GM10266 (cell line): Measurements from ENCODE around the gene MRPL55.

Experiments
- DNase-seq: peaks from one replicate; pipeline ENCODE4 v3.0.0; 2012; ENCODE audit errors: extremely low spot score
- TF ChIP-seq, protein P1 (sequence below): IDR thresholded peaks from 2 replicates; pipeline ENCODE4 v1.5.1; 2012; ENCODE audit warnings: mild to moderate bottlenecking, low read depth; ENCODE audit not compliant: control insufficient read depth, insufficient read depth; ENCODE audit errors: missing control alignments

MRPL55 gene

DNA sequence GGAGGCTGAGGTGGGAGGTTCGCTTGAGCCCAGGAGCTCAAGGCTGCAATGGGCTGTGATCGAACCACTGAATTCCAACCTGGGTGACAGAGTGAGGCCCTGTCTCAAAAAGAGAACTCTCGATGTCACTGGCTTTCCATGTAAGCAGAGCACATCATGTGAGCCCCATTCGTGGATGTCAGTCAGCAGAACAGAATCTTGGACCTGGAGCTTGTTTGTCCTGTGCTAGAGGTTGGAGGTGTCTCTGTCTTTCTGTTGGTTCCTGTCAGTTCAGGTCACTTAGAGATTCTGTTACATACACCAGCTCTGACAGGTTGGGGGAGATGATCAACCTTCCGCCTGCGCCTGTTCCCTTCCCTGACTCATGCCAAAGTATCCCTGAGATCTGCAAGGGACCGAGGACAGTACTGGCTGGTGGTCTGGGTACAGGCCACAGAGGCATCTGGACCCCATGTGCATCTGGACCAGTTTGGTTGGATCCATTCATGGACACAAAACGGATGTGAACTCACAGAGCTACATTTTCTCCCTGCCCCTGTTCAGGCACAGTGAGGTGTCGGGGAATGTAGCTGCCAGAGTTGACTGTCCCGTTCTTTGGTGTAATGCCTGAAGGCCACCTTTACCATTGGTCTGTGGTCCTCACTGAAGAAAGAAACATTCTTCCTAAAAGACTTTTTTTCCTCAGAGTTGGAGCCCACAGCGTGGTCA, 16.6 kb downstream of the MRPL55 start:
- TF ChIP-seq, protein P1, sequence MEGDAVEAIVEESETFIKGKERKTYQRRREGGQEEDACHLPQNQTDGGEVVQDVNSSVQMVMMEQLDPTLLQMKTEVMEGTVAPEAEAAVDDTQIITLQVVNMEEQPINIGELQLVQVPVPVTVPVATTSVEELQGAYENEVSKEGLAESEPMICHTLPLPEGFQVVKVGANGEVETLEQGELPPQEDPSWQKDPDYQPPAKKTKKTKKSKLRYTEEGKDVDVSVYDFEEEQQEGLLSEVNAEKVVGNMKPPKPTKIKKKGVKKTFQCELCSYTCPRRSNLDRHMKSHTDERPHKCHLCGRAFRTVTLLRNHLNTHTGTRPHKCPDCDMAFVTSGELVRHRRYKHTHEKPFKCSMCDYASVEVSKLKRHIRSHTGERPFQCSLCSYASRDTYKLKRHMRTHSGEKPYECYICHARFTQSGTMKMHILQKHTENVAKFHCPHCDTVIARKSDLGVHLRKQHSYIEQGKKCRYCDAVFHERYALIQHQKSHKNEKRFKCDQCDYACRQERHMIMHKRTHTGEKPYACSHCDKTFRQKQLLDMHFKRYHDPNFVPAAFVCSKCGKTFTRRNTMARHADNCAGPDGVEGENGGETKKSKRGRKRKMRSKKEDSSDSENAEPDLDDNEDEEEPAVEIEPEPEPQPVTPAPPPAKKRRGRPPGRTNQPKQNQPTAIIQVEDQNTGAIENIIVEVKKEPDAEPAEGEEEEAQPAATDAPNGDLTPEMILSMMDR, result no peak
- DNase-seq, result no peak

DNA sequence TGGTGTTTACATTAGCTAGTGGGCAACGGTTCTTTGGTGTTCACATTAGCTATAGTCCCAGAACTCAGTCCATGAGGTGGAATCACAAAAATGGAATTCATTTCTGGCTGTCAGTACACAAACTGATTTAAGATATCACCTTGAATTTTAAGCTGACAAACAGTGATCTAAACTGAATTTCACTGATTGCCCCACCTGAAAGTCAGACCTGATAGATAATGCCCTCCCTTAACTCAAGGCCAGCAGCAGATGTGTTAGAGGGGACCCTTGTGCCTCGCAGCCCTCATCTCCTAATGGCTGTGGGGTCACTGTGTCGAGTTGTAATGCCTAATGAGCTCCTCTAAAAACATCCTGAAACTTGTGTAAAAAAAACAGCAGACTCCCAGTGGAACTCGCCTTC, 18.0 kb downstream of the MRPL55 start:
- no peak for DNase-seq
- TF ChIP-seq, protein P1, result no peak

DNA sequence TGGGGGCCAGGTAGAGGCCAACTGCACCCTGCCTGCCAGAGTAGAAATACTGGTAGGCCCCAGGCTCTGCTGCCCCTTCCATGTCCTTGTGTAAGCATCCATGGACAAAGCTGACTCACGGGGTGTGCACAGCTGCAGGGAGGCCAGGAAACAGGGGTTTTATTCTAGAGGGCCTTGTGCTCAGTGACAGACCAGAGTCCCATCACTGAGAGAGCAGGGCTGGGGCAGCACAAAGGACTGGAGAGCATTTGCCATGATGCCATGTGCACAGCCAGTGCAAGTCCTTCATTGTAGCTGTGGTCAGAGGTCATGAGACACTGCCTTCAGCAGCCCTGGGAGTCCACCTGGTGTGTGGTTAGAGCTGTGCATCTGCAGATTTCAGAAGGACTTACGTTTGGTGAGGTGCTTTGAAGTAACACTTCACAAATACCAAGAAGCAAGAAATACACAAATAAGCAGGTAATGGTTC, 18.5 kb downstream of the MRPL55 start:
- no peak for DNase-seq

DNA sequence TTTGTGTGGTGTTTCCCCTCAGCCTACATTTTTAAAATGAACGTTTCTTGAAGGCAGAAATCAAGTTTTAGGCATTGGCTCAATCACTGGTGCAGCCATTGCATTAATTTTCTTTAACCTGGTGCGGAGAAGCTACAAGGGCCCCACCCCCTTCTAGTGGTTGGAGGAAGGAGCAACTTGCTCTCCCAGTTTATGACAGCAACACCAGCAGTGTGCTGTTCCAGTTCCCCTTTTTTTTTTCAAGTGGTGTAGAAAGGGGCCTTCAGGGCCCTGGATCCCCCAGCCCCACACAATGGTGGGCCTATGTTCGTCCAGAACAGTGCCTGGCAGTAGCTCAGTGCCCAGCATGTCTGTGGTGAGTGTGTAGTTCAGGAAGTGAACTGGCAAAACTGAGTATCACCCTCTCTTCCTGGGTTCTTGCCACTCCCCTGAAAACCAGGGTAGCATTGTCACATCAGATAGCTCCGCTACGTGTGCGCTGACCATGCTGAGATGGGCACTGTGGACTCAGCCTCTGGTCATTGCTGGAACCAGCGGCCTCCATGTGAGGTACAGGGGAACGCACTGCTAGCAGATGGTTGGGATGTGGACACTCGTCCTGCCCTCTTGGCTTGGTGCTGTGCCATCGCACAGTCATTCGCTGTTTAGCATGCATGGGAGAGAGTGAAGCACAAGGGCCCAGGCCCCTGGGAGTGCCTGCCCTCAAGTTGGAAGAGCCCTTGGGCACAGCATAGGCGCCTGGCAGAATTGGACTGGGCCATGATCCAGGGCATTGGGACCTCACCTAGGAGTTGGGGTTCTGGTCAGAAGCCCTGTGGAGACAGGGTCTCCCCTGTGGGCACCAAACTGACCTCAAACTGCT, 19.3 kb downstream of the MRPL55 start:
- no peak for DNase-seq
- TF ChIP-seq, protein P1, result no peak

More for the DNA sequence above, 18.5 kb downstream of the MRPL55 start:
- TF ChIP-seq, protein P1, result no peak

DNA sequence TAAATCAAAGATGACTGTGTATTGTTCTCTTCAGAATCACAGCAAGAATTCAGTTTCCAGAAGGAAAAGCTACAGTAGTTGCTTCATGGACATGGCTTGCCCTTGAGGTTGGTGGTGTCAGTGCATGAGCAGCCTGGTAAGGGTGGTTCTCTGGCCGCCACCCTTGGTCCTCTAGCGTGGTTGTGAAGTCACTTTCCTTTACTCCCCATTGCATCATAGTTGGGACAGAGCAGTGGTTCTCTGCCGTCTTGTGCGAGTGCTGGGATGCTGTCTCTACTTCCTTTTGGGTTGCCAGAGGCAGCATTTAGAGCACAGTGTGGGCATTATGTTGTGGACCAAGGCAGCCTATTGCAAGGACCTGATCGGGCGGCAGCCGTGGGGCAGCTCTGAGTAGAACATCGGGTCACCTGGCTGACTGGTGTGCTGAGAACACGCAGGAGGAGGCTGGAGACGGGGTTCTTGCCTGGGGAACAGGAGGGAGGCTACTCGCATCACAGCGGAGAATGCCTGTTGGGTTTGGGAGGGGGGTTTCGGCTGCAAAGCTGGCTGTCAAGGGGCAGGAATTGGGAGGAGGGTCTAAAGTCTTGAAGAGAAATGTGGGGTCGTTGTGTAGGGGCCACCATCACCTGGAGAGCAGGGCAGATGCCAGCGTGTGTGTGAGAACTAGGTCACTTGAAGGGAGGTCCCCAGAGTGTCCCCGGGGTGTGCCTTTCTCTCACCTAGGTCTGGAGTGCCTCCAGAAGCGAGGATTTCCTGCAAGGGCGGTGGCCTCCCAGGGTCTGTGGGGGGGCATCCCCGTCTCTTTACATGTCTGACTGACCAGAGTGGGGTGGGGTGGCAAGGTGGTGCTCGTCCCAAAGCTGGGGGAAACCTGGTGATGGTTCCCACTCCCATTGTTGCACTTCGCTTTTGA, 20.3 kb downstream of the MRPL55 start:
- TF ChIP-seq, protein P1, result no peak
- no peak for DNase-seq

DNA sequence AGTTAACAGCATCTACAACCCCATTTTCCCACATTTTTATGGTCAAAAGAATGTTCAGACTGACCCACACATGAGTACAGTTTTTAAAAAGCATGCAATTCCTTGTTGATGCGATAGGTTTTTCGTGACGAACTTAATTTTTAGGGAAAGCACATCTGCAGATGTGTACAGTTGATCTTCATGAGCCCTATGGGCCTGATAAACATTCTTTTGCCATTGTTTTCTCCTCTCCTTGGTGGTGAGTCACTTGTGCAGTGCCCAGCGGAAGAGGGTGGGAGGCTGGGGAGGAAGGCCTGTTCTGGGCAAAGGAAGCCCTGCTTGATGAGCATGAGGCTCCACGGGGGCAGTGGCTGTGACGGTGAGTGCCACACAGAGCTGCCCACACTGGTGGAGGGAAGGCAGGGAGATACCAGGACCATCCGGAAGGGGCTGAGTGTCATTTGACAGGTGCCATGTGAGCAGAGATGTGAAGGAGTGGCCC, 21.3 kb downstream of the MRPL55 start:
- TF ChIP-seq, protein P1, result no peak
- DNase-seq, result no peak
